Right hindlimb (tissue), 1 donor: ENCODE data around the gene TAAR6.
A peak's percentile ranks its signal among the peaks of the same experiment; 100 is the strongest.
"Not testable (repeated sequence)": the region's sequence is repeated elsewhere in the genome, so short reads cannot be mapped to it uniquely, and the experiment has no call there.

ENCODE experiments used
- DNase-seq: peaks from one replicate; pipeline ENCODE4 v3.0.0-alpha.2; 2018

TAAR6 gene

GRCh38 chr6:132570221-132570777 lies at the start of gene TAAR6:
Gene TAAR6 (plus strand): TSS chr6:132570322. CDS start chr6:132570322, 0 bp downstream.
- DNase-seq: no peak

GRCh38 chr6:132520953-132521352 lies 49.2 kb upstream of the TAAR6 start:
- DNase-seq: no peak

GRCh38 chr6:132524646-132525045 lies 45.5 kb upstream of the TAAR6 start:
- DNase-seq: no peak

GRCh38 chr6:132525866-132526265 lies 44.3 kb upstream of the TAAR6 start:
- DNase-seq: no peak

- no peak for DNase-seq
These were observed 43.7 kb upstream of the TAAR6 start for GRCh38 chr6:132526461-132526860.

- no peak for DNase-seq
These were observed 42.3 kb upstream of the TAAR6 start for GRCh38 chr6:132527791-132528190.

GRCh38 chr6:132530293-132530974 lies 39.7 kb upstream of the TAAR6 start:
- DNase-seq: peak; percentile 42

- DNase-seq: not testable (repeated sequence)
These were observed 35.6 kb upstream of the TAAR6 start for GRCh38 chr6:132534546-132534945.

- no peak for DNase-seq
These were observed 33.0 kb upstream of the TAAR6 start for GRCh38 chr6:132537145-132537544.

- no peak for DNase-seq
These were observed 32.1 kb upstream of the TAAR6 start, which contains the start of gene TAAR9 for GRCh38 chr6:132537977-132538376. Gene TAAR9 (plus strand): TSS chr6:132538277. CDS start chr6:132538290, 13 bp downstream.

GRCh38 chr6:132544826-132545225 lies 25.3 kb upstream of the TAAR6 start:
- no peak for DNase-seq

- no peak for DNase-seq
These were observed 21.2 kb upstream of the TAAR6 start for GRCh38 chr6:132548746-132549463.

GRCh38 chr6:132551214-132551613 lies 18.9 kb upstream of the TAAR6 start:
- DNase-seq: no peak

GRCh38 chr6:132552372-132552771 lies 17.8 kb upstream of the TAAR6 start, which contains the start of gene TAAR8:
Gene TAAR8 (plus strand): TSS chr6:132552672. CDS start chr6:132552693, 21 bp downstream.
- DNase-seq: no peak

- not testable (repeated sequence) for DNase-seq
These were observed 10.0 kb upstream of the TAAR6 start for GRCh38 chr6:132560087-132560486.

GRCh38 chr6:132566404-132566803 lies 3.7 kb upstream of the TAAR6 start:
- DNase-seq: no peak

GRCh38 chr6:132567566-132567965 lies 2.6 kb upstream of the TAAR6 start:
- no peak for DNase-seq

- no peak for DNase-seq
These were observed 1.5 kb upstream of the TAAR6 start for GRCh38 chr6:132568611-132569010.

- no peak for DNase-seq
These were observed 952 bp upstream of the TAAR6 start for GRCh38 chr6:132569170-132569569.

- DNase-seq: no peak
These were observed 1.7 kb downstream of the TAAR6 start for GRCh38 chr6:132571774-132572173.

- DNase-seq: no peak
These were observed 14.6 kb downstream of the TAAR6 start for GRCh38 chr6:132584698-132585097.

- DNase-seq: no peak
These were observed 17.3 kb downstream of the TAAR6 start for GRCh38 chr6:132587424-132587823.

GRCh38 chr6:132589454-132589853 lies 19.3 kb downstream of the TAAR6 start, which contains the start of gene TAAR5:
Gene TAAR5 (minus strand): TSS chr6:132589741. CDS start chr6:132589686, 55 bp downstream.
- no peak for DNase-seq

- DNase-seq: no peak
These were observed 20.2 kb downstream of the TAAR6 start for GRCh38 chr6:132590362-132590761.
